Natural killer cell (primary cell): ENCODE measurements around the gene DUSP1. TPM values are rescaled to one million over a fixed set of nuclear protein-coding genes. Genes with fewer than 3 reads are reported as not detected.
A peak's percentile ranks its signal among the peaks of the same experiment; 100 is the strongest.

ENCODE experiments used
- ATAC-seq, 3 donors: fragments of 150-1000 bp in 2 of 3; fragments of 200-7000 bp in 1 of 3; cut with Tn5 transposase; 1 replicate in 1 of 3; 2 replicates in 2 of 3; pipeline ENCODE4 v1.10.0; 2021; ENCODE audit warnings: mild to moderate bottlenecking in 2 of 3, moderate library complexity in 2 of 3
- DNase-seq, 2 donors: peaks; one replicate each; pipeline versions ENCODE4 v3.0.0 to v3.0.0-alpha.2; 2013 to 2021; ENCODE audit warnings: mixed read lengths in 1 of 2
- H3K27ac ChIP-seq: one replicate; pipeline ENCODE4 v1.5.1; 2013; ENCODE audit warnings: mild to moderate bottlenecking, low read length
- H3K27me3 ChIP-seq: one replicate; pipeline ENCODE4 v1.6.1; 2013; ENCODE audit warnings: low read length; ENCODE audit not compliant: control insufficient read depth, insufficient read depth
- H3K36me3 ChIP-seq: one replicate; pipeline ENCODE4 v1.6.1; 2013; ENCODE audit warnings: low read length; ENCODE audit not compliant: control insufficient read depth, insufficient read depth
- H3K4me1 ChIP-seq: one replicate; pipeline ENCODE4 v1.6.1; 2013; ENCODE audit warnings: low read length; ENCODE audit not compliant: control insufficient read depth, insufficient read depth
- H3K4me3 ChIP-seq: one replicate; pipeline ENCODE4 v1.5.1; 2013; ENCODE audit warnings: low read length
- H3K9me3 ChIP-seq: one replicate; pipeline ENCODE4 v1.6.1; 2013; ENCODE audit warnings: low read length; ENCODE audit not compliant: control insufficient read depth, insufficient read depth
- H3K27ac Mint-ChIP-seq, 2 donors: one replicate each; pipeline ENCODE4 v1.8.0; 2022; ENCODE audit warnings: mild to moderate bottlenecking in 2 of 2, mixed read lengths in 2 of 2, moderate library complexity in 1 of 2
- H3K27me3 Mint-ChIP-seq, 2 donors: one replicate each; pipeline ENCODE4 v1.8.0; 2022; ENCODE audit warnings: low read depth in 2 of 2, mixed read lengths in 2 of 2
- H3K36me3 Mint-ChIP-seq: one replicate; pipeline ENCODE4 v1.8.0; 2022; ENCODE audit warnings: mixed read lengths
- H3K4me1 Mint-ChIP-seq, 2 donors: one replicate each; pipeline ENCODE4 v1.8.0; 2022; ENCODE audit warnings: mixed read lengths in 2 of 2
- H3K4me3 Mint-ChIP-seq: one replicate; pipeline ENCODE4 v1.8.0; 2022; ENCODE audit warnings: mild to moderate bottlenecking, moderate library complexity, mixed read lengths
- H3K9me3 Mint-ChIP-seq, 2 donors: one replicate each; pipeline ENCODE4 v1.8.0; 2022; ENCODE audit warnings: mixed read lengths in 2 of 2
- WGBS: methylation state at CpG from one replicate; pipeline ENCODE4 v1.1.7; 2013; ENCODE audit warnings: missing lambda C conversion rate; ENCODE audit not compliant: insufficient coverage; 5-methylcytosine and 5-hydroxymethylcytosine counted together
- intact Hi-C: fragments of 100-400 bp; cut with micrococcal nuclease; formaldehyde crosslinking; loops from one replicate; pipeline ENCODE4 v1.14.2; 2022
- total RNA-seq, 4 donors: library from RNA; stranded (reverse); fragments of 120-200 nt in 1 of 4; gene quantifications; one replicate each; pipeline versions ENCODE4 v1.2.3 to v1.2.4, GENCODE V29; 2013 to 2022
- TF ChIP-seq, protein P1 (sequence below): fragments of 200-600 bp; IDR thresholded peaks from one replicate; pipeline ENCODE4 v1.8.0; 2022; ENCODE audit warnings: antibody characterized with exemption

DUSP1 gene
- total RNA-seq, 3 donors from 2014 or later (not counting 1 experiment from before 2014, with no cell fraction given), result 1,579 to 2,725 (median 2,168) TPM

DNA sequence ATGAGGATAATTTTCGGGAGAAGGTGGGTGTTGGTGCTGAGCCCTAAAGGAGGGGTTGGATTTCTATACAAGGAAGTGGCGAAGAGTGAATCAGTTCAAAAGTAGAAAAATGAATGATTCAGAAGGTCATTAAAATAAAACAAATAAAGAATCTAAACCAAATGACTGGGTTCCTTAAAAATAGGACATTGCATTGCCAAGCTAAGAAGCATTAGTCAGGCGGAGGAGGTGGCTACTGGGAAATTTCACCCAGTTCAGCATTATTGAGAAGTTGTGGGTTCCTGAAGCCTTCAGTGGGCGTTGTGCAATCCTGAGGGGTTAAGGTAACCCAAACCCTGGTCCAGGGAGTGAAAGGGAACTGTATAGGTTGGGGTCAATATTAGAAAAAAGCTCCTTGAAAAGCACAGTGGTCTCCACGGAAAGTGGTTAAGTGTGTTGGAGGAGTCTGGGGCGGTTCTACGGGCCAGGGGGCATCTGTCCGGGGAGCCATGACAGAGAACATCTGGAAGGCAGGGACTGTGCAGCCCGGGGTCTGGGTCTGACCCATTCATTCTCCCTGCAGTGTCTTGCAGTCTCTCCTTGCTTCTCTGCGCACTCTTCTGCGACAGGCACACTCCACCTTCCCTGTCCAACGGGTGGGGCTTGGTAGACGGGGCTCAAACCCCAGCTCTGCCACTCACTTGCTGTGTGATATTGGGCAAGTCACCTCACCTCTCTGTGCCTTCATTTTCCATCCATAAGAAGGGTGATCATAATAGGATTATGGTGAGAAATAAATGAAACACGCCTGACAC, 27.6 kb upstream of the DUSP1 start:
- H3K36me3 ChIP-seq, result no peaks in the 10 kb centered on the region
- H3K9me3 ChIP-seq, result no peaks in the 10 kb centered on the region
- DNase-seq (no peak), ATAC-seq (peak in 1 of 3 donors; percentile 63)
- H3K27ac ChIP-seq, result no peak overlapping the region
- H3K4me3 Mint-ChIP-seq, result no peak overlapping the region
- peaks cover 12% of the 10 kb centered on the region for H3K4me1 ChIP-seq
- no peaks in the 10 kb centered on the region for H3K27me3 ChIP-seq
- peaks cover 0 to 7% of the 10 kb centered on the region in 2 donors for H3K4me1 Mint-ChIP-seq
- H3K27ac Mint-ChIP-seq, result peak overlapping the region in 1 of 2 donors; percentile 19
- H3K36me3 Mint-ChIP-seq, result no peaks in the 10 kb centered on the region
- TF ChIP-seq, protein P1, sequence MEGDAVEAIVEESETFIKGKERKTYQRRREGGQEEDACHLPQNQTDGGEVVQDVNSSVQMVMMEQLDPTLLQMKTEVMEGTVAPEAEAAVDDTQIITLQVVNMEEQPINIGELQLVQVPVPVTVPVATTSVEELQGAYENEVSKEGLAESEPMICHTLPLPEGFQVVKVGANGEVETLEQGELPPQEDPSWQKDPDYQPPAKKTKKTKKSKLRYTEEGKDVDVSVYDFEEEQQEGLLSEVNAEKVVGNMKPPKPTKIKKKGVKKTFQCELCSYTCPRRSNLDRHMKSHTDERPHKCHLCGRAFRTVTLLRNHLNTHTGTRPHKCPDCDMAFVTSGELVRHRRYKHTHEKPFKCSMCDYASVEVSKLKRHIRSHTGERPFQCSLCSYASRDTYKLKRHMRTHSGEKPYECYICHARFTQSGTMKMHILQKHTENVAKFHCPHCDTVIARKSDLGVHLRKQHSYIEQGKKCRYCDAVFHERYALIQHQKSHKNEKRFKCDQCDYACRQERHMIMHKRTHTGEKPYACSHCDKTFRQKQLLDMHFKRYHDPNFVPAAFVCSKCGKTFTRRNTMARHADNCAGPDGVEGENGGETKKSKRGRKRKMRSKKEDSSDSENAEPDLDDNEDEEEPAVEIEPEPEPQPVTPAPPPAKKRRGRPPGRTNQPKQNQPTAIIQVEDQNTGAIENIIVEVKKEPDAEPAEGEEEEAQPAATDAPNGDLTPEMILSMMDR, result no peak
- no peak overlapping the region for H3K4me3 ChIP-seq
- no peaks in the 10 kb centered on the region for H3K27me3 Mint-ChIP-seq
- WGBS, result 79% methylated on average over 13 of the region's 14 CpGs
- H3K9me3 Mint-ChIP-seq, result no peaks in the 10 kb centered on the region
- intact Hi-C loops, result no loop called here

- no peaks in the 10 kb centered on the region for H3K9me3 Mint-ChIP-seq
- H3K36me3 Mint-ChIP-seq, result no peaks in the 10 kb centered on the region
- H3K27me3 Mint-ChIP-seq, result no peaks in the 10 kb centered on the region
- peaks cover 12% of the 10 kb centered on the region for H3K4me1 ChIP-seq
- H3K9me3 ChIP-seq, result no peaks in the 10 kb centered on the region
- peak overlapping the region in 1 of 2 donors; percentile 19 for H3K27ac Mint-ChIP-seq
- H3K27me3 ChIP-seq, result no peaks in the 10 kb centered on the region
- TF ChIP-seq, protein P1, result no peak
- intact Hi-C loops, result no loop called here
- no peak overlapping the region for H3K4me3 ChIP-seq
- 66% methylated on average over 5 of the region's 5 CpGs for WGBS
- H3K4me1 Mint-ChIP-seq, result peaks cover 0 to 7% of the 10 kb centered on the region in 2 donors
- DNase-seq, result no peak
- ATAC-seq, result peak in 2 of 3 donors; percentile 33 to 46
- H3K36me3 ChIP-seq, result no peaks in the 10 kb centered on the region
- no peak overlapping the region for H3K27ac ChIP-seq
- H3K4me3 Mint-ChIP-seq, result no peak overlapping the region
These were observed 26.8 kb upstream of the DUSP1 start for GRCh38 chr5:172797771-172798191.

- H3K4me3 ChIP-seq, result no peak overlapping the region
- H3K4me1 Mint-ChIP-seq, result peaks cover 0 to 7% of the 10 kb centered on the region in 2 donors
- H3K27me3 Mint-ChIP-seq, result no peaks in the 10 kb centered on the region
- no peak overlapping the region for H3K27ac Mint-ChIP-seq
- DNase-seq, result no peak
- no peaks in the 10 kb centered on the region for H3K9me3 Mint-ChIP-seq
- H3K27me3 ChIP-seq, result no peaks in the 10 kb centered on the region
- H3K4me1 ChIP-seq, result peaks cover 12% of the 10 kb centered on the region
- H3K36me3 ChIP-seq, result no peaks in the 10 kb centered on the region
- intact Hi-C loops, result no loop called here
- no peaks in the 10 kb centered on the region for H3K36me3 Mint-ChIP-seq
- H3K27ac ChIP-seq, result no peak overlapping the region
- H3K9me3 ChIP-seq, result no peaks in the 10 kb centered on the region
- 98% methylated on average over 6 of the region's 6 CpGs for WGBS
- H3K4me3 Mint-ChIP-seq, result no peak overlapping the region
- TF ChIP-seq, protein P1, result no peak
- ATAC-seq, result no peak
These were observed 25.3 kb upstream of the DUSP1 start for GRCh38 chr5:172796306-172796705.
